Bone marrow (tissue), 2 donors: ENCODE data around the gene NR3C2.
"Not testable (repeated sequence)": the region's sequence is repeated elsewhere in the genome, so short reads cannot be mapped to it uniquely, and the experiment has no call there.

ENCODE experiments used
- DNase-seq, 2 donors: peaks; one replicate each; lab custom pipeline; 2025; lab: John Stamatoyannopoulos, UW

Gene NR3C2

GRCh38 chr4:148367756-148368155 lies 74.5 kb downstream of the NR3C2 start:
- DNase-seq: no peak

- no peak for DNase-seq
Observed at GRCh38 chr4:148366251-148366650, 76.0 kb downstream of the NR3C2 start.

GRCh38 chr4:148364525-148364924 lies 77.7 kb downstream of the NR3C2 start:
- no peak for DNase-seq

- DNase-seq: no peak
Observed at GRCh38 chr4:148359769-148360168, 82.4 kb downstream of the NR3C2 start.

- no peak for DNase-seq
Observed at GRCh38 chr4:148355442-148356123, 86.6 kb downstream of the NR3C2 start.

GRCh38 chr4:148354186-148354585 lies 88.0 kb downstream of the NR3C2 start:
- DNase-seq: no peak

GRCh38 chr4:148353571-148353970 lies 88.6 kb downstream of the NR3C2 start:
- DNase-seq: no peak

GRCh38 chr4:148349153-148349552 lies 93.1 kb downstream of the NR3C2 start:
- no peak for DNase-seq

GRCh38 chr4:148346657-148347056 lies 95.6 kb downstream of the NR3C2 start:
- DNase-seq: no peak

GRCh38 chr4:148345509-148345908 lies 96.7 kb downstream of the NR3C2 start:
- DNase-seq: no peak

GRCh38 chr4:148344941-148345340 lies 97.3 kb downstream of the NR3C2 start:
- no peak for DNase-seq

GRCh38 chr4:148344352-148344751 lies 97.9 kb downstream of the NR3C2 start:
- DNase-seq: no peak

- no peak for DNase-seq
Observed at GRCh38 chr4:148341980-148342800, 100.0 kb downstream of the NR3C2 start.

GRCh38 chr4:148335133-148335532 lies 107.1 kb downstream of the NR3C2 start:
- no peak for DNase-seq

- no peak for DNase-seq
Observed at GRCh38 chr4:148333265-148333664, 108.9 kb downstream of the NR3C2 start.

- no peak for DNase-seq
Observed at GRCh38 chr4:148332486-148332885, 109.7 kb downstream of the NR3C2 start.

- no peak for DNase-seq
Observed at GRCh38 chr4:148330724-148331123, 111.5 kb downstream of the NR3C2 start.

GRCh38 chr4:148330161-148330560 lies 112.1 kb downstream of the NR3C2 start:
- no peak for DNase-seq

- no peak for DNase-seq
Observed at GRCh38 chr4:148329751-148330150, 112.5 kb downstream of the NR3C2 start.

GRCh38 chr4:148327683-148328082 lies 114.5 kb downstream of the NR3C2 start:
- DNase-seq: no peak

- DNase-seq: not testable (repeated sequence)
Observed at GRCh38 chr4:148323316-148323715, 118.9 kb downstream of the NR3C2 start.

GRCh38 chr4:148315049-148315448 lies 127.2 kb downstream of the NR3C2 start:
- DNase-seq: no peak

GRCh38 chr4:148312956-148313490 lies 129.2 kb downstream of the NR3C2 start:
- DNase-seq: no peak
